COLO668 (cell line): ENCODE data around the gene DMAC2.
"Not testable (repeated sequence)": the region's sequence is repeated elsewhere in the genome, so short reads cannot be mapped to it uniquely, and the experiment has no call there.

Source experiments
- DNase-seq: peaks from one replicate; lab custom pipeline; 2025; ENCODE audit not compliant: unreplicated experiment; lab: John Stamatoyannopoulos, UW

DMAC2 gene

GRCh38 chr19:41443813-41444455, 4.2 kb upstream of the DMAC2 start:
- no peak for DNase-seq

DNA sequence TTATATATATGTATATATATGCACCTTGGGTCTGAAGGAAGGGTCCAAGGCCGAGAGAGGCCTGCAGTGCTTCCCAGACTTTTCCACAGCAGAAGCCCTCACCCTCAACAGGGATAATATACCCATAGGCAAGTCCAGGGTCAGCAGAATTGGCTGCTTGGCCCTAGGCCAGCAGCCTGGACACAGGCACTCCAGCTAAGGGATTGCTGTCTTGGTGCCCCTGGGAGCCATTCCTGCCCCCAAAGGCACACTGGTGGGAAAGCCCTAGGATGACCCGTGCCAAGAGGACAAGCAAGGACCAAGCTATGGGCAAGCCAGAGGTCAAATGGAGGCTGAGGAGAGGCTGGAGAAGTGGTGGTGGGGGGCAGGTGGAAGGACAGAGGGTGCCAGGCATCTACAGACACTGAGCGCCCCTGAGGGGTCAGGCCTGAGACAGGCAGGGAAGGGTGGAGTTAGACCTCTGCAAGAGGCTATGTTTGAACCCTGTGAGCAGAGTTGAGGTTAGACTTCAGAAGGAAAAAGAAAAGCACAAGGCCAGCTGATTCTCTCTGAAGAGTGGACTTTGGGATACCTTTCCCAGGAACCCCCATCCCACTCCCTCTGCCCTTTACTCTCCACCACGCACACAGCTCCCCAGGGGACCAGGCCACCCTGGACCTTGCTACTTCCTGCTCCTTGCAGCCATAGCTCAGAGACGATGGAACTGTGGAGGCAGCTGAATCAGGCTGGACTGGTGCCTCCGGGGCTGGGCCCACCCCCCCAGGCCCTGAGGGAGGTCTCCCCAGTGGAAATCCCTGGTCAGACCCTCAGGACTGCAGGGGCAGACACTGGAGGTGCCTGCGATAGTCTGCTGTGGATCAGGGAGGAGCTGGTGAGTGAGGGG, 3.0 kb upstream of the DMAC2 start, which contains the start of gene ERICH4:
Gene ERICH4, plus strand, starts transcription at position 684 of the 883 bp plus-strand sequence. Its CDS starts 14 bp downstream, at position 698.
- DNase-seq: no peak

GRCh38 chr19:41441321-41441945, 1.7 kb upstream of the DMAC2 start:
- no peak for DNase-seq

- DNase-seq: no peak
These were observed 1.7 kb downstream of the DMAC2 start for GRCh38 chr19:41437944-41438574.

GRCh38 chr19:41436674-41436951, 3.1 kb downstream of the DMAC2 start:
- DNase-seq: no peak

DNA sequence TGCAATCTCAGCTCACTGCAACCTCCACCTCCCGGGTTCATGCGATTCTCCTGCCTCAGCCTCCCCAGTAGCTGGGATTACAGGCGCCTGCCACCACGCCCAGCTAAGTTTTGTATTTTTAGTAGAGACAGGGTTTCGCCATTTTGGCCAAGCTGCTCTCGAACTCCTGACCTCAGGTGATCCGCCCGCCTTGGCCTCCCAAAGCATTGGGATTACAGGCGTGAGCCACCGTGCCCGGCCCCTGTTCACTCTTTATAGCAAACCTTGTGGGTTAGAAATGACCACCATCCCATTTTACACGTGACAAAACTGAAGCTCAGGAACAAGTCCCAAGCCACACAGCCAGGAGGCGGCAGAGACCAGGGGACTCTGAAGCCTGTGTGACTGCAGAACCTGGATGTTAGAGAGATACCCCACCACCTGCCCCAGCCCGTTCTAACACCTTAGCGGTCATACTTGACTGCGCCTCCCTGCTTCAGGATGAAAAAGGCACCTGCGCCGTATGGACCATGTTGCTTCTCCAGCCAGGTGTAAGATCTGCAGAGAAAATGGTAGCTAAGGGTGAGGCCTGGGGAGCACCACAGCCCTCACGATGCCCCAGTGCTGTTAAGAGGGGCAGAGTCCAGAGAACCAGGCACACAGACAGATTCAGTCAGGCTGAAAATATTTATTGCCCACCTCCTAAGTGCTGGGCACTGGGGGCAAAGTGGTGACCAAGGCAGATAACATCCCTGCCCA, 3.6 kb downstream of the DMAC2 start:
- no peak for DNase-seq

DNA sequence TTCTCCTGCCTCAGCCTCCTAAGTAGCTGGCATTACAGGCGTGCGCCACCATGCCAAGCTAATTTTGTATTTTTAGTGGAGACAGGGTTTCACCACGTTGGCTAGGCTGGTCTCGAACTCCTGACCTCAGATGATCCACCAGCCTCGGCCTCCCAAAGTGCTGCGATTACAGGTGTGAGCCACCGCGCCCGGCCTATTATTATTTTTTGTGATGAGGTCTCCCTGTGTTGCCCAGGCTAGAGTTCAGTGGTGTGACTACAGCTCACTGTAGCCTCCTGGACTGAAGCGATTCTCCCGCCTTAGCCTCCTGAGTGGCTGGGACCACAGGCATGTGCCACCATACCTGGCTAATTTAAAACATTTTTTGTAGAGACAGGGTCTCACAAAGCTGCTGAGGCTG, 4.3 kb downstream of the DMAC2 start:
- DNase-seq: not testable (repeated sequence)

DNA sequence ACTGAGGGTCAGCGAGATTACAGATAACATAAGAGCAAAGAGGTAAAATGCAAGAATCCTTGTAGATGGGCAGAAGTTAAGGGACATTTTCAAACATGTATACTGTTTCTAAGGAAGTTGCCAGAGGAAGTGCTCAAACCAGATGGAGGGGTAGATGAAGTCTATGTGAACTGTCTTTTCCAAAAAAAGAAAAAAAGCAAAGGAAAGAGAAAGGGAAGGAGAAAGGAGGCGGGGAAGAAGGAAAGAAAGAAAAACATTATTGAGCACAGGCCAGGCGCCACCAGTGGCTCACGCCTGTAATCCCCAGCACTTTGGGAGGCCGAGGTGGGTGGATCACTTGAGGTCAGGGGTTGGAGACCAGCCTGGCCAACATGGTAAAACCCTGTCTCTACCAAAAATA, 5.3 kb downstream of the DMAC2 start:
- no peak for DNase-seq

DNA sequence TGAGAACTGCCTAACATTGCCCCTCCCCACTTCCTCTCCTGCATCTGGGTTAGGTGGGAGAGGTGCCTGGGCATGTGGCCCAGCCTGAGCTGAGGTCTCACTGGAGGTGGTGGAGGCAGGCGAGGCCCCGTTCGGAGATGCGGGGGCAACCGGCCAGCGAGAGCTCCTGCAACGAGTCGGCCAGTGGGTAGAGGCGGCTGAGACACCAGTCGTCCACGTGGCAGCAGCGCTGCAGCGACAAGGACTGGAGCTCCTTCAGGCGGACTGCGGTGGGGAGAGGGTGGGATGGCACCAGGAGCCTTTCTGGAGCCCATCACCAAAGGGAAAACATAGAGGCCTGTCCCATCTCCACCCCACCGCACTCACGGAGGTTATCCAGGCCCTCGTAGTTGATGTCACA, 6.5 kb downstream of the DMAC2 start:
- no peak for DNase-seq

GRCh38 chr19:41431426-41432386, 8.0 kb downstream of the DMAC2 start:
- DNase-seq: peak; percentile 3

GRCh38 chr19:41430922-41431321, 8.8 kb downstream of the DMAC2 start:
- DNase-seq: no peak

DNA sequence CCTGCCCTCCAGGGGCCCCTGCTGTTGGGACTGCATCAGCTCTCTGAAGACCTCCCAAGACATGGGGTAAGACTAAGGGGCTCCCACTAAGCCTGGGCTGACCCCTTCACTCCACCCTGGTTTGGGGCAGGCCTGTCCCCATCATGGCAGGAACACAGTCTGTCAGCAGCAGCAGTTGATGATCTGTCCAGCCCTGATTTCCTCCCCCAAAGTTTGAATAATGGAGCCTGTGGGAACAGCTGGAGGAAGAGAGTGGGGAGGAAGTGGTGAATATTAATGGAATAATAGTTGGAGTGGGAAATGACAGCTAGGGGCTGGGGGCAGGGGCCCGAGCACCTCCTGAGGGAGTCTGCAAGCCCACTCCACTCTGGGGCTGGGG, 11.2 kb downstream of the DMAC2 start:
- DNase-seq: no peak

DNA sequence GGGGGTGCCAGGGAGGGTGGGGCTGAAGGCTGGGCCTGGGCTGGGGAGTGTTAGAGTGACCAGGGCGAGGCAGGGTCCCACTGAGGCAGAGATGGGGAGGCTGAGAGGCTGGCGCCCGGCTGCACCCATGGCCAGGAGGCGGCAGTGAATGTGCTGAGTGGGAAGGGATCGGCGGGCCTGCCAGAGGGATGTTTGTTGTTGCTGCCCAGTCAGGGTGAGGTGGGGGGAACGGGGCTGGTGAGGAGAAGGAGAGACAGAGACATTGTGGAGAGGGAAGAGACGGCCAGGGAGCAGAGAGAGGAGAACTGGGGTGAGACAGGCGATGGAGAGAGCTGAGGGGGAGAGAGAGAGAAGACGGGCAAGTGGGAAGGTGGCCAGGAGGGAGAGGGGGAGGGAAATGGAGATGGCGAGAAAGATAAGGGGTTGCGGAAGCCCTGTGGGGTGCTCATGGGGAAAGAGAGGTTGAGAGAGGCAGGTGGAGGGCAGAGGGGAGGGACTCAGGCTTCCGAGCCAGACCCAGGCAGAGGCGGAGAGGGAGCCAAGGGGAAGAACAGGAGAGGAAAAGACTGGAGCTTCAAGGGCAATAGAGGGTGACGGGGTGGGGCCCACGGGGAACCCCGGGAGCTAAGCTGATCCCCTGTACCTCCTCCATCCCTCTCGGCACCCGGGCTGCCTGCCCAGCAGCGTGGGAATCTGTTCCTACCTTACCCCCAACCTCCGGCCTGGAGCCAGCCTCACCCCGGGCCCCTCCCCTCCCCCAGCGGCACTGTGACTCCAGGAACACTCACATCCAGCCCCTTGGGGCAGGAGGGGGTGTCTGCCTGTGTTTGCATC, 11.8 kb downstream of the DMAC2 start:
- peak; percentile 54 for DNase-seq

DNA sequence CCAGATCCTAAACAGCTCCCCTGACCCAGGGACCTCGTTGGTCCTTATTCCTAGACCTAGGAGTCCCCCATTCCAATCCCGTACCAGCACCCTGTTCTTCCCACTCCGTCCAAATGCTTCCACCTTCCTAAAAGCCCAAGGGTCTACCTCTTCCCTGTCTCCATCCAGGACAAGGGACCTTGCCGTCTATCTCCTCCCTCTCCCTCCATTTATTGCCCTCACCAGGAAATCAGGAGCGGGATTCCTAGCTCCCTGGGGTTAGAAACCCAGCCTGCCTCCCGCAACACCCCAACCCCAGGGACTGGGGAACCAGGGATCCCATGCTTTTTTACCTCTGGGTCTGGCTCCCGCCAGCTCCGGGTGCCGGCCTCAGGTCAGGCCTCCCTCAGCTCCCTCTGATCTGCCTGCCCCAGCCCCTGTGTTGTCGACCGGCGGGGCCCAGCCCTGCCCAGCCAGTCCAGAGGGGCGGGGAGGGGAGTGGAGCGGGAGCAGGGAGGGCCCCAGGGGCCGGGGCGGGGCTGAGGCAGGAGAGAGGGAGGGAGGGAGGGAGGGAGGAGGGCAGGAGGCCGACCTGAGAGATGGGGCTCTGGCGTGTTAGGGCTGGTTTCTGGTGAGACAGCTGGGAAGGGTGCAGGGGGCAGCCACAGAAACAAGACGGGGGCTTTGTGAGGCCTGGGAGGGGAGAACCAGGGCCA, 12.6 kb downstream of the DMAC2 start, which contains the start of gene B3GNT8:
Gene B3GNT8, minus strand, starts transcription at position 423 of the 695 bp plus-strand sequence. CDS start 596 bp downstream, outside the sequence.
- peak; percentile 91 for DNase-seq

DNA sequence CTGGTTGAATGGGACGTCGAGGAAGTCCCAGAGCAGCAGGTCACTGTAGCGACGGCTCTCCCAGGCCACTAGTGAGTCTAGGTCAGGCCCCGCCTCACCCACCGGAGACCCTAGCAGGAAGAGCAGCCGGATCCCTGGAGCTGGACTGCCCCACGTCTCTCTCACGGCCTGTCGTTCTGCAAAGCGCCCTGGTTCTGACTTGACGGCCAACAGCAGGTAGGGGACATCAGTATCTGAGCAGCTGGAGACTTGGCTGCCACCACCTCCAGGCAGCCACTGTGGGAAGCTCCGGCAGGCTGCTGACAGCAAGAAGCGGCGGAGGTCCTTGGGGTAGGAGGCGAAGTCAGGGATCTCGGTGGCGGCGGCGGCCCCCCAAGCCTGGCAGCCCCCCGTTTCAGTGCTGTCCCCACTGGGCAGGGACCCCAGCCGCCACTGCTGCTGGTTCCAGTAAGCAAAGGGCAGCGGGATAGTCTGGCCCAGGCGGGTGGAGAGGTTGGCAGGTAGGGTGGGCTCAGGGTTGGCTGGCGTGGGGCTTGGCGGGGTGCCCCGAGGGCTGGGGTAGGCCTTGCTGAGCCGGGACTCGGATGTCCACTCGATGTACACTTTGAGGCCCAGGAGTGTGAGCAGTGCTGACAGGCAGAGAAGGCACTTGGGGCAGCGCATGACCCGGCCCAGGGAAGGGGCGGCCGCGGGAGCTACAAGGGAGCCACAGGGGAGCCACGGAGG, 13.4 kb downstream of the DMAC2 start:
- DNase-seq: no peak

- no peak for DNase-seq
These were observed 14.3 kb downstream of the DMAC2 start for GRCh38 chr19:41425174-41426115.
